NCI-H526 treated with DMSO at 0.1 percent for 48 hours (cell line): ENCODE data around the gene SLC38A7.
"Not testable (repeated sequence)": the region's sequence is repeated elsewhere in the genome, so short reads cannot be mapped to it uniquely, and the experiment has no call there.

Source experiments
- DNase-seq: peaks from one replicate; lab custom pipeline; 2025; lab: John Stamatoyannopoulos, UW

SLC38A7 gene

GRCh38 chr16:58678716-58679115 is 5.9 kb downstream of the SLC38A7 start:
- no peak for DNase-seq

DNA sequence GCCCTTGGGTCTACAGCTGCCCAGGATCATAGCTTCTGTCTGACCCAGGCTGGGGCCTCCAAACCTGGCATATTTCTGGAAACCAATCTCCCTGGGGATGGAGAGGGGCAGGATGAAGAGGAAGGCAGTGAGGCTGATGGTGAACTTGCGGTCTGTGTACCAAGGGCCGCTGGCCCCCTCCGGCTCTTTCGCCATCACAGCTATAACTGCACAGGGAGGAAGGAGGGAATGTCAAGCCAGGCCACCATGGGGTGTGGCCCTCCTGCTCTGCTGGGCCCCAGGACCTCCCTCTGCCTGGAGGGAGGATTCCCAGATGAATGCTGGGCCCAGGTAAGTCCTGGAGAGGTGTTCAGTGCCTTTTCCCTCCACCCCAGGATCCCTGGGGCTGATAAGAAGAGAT is 6.3 kb downstream of the SLC38A7 start:
- no peak for DNase-seq

GRCh38 chr16:58670946-58671583 is 13.5 kb downstream of the SLC38A7 start:
- no peak for DNase-seq

DNA sequence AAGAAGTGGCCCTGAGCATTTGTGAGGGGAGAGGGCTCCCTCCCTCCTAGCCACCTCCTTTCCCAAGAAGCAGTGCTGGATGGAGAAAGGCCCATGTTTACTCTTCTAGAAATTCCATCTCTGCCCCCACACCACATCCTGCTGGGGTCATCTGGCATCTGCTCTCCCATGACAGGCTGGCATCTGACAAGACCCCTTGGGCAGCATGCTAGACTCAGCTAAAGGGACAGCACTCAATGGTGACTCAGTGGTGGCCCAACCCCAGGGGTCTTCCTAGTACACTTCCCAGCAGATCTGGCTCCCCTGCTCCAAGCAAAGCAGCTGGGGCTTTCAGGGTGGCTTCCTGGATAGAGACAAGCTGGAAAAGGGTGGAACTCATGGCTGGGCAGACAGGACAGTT is 14.4 kb downstream of the SLC38A7 start:
- no peak for DNase-seq

DNA sequence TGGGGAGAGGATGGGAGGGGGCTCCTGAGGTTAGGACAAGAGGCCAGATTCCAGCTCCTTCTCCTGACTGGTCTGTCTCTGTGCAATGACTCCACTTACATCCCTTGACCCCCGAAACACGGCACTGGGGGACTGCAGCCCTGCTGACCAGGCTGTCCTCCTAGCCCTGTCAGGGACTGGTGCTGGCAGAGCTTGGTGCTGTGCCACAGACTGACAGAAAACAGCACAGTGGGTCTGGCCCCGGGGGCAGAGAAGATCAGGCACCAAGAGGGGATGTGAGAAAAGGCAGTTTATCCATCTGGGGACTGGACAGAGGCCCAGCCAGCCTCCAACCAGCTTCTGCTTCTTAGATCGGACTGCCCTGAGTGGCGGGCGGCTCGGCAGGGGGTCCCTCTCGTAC is 19.4 kb downstream of the SLC38A7 start:
- DNase-seq = no peak

DNA sequence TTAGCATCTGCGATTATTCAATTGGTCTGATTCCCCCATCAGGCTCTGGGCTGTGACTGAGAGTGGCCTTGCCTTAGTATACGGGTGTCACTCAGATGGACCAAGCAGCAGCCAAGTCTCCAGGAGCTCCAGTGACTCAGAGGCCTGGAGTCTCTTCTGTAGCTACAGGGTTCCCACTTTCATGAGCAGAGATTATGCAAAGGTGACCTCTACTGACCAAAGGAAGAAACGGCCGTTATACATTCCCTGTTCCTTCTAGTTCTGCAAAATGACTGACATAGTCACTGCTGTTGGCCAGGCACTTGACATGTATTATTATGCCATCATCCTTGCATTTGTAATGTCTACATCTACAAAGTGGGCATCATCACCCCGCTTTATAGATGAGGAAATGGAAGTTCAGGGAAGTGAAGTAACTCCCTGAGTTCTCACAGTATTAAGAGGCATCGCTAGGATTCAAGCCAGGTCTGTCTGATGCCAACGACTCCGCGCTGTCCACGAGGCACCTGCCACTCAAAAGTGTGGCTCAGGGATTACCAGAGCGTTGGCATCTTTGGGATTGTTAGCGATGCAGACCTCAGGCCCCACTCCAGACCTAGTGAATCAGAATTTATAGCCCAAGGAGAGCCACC is 23.3 kb downstream of the SLC38A7 start:
- peak; percentile 20 for DNase-seq

DNA sequence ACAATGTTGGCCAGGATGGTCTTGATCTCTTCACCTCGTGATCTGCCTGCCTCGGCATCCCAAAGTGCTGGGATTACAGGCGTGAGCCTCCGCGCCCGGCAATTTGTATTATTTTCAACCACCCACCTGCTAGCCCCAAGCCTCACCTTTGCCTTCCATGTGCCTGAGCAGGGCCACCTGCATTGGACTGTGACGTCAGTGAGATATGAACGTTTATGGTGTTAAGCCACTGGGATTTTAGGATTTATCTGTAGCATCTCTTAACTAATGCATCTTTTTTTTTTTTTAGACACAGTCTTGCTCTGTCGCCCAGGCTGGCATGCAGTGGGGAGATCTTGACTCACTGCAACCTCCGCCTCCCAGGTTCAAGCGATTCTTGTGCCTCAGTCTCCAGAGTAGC is 24.7 kb downstream of the SLC38A7 start:
- not testable (repeated sequence) for DNase-seq

DNA sequence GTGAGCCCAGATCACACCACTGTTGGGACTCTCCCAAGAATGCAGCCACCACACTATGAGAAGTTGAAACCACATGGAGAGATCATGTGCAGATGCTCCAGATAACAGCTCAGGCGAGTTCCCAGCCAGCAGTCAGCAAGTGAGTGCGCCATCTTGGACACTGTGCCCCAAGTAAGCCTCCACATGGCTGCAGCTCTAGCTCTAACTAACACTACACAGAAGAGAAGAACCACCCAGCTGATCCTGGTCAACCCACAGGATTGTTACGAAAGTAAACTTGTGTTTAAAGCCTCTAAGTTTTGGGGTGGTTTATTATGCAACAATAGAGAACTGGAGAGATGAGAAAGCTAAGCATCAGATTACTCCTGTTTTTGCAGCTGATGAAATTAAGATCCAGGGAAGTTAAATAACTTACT is 25.8 kb downstream of the SLC38A7 start:
- DNase-seq = no peak

DNA sequence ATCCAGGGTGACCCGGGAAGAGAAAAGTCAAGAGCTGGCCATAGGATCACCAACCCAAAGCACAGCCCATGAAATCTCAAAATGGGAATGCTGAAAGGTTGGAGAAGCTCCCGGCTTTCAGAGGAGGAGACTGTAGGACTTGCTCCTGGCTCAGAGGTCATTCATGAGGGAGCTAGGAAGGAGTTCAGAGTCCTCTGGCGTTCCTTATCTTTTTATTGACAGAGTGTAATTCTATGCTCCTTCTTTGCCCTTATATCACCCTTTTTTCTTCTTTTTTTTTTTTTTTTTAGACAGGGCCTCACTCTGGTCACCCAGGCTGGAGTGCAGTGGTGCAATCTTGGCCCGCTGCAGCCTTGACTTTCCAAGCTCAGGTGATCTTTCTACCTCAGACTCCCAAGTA is 27.7 kb downstream of the SLC38A7 start:
- DNase-seq = no peak

DNA sequence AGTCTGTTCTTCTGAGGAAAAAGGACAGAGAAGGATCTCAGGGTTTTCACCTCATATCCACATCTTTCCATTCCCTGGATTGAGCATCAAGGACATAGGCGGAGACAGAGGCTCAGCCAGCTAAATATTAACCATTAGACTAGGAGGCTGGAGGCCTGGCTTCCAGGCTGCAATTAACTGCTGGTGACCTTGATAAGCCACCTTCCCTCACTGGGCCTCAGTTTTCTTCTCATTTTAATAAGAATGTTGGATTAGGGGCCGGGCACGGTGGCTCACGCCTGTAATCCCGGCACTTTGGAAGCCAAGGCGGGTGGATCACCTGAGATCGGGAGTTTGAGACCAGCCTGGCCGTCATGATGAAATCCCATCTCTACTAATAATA is 29.4 kb downstream of the SLC38A7 start:
- no peak for DNase-seq

GRCh38 chr16:58654560-58655214 is 29.9 kb downstream of the SLC38A7 start:
- no peak for DNase-seq

GRCh38 chr16:58652741-58653140 is 31.8 kb downstream of the SLC38A7 start:
- DNase-seq = no peak

- DNase-seq = no peak
These were observed 32.6 kb downstream of the SLC38A7 start for GRCh38 chr16:58651965-58652348.

- DNase-seq = no peak
These were observed 34.9 kb downstream of the SLC38A7 start for GRCh38 chr16:58649707-58650106.

- DNase-seq = no peak
These were observed 37.5 kb downstream of the SLC38A7 start for GRCh38 chr16:58647107-58647506.

DNA sequence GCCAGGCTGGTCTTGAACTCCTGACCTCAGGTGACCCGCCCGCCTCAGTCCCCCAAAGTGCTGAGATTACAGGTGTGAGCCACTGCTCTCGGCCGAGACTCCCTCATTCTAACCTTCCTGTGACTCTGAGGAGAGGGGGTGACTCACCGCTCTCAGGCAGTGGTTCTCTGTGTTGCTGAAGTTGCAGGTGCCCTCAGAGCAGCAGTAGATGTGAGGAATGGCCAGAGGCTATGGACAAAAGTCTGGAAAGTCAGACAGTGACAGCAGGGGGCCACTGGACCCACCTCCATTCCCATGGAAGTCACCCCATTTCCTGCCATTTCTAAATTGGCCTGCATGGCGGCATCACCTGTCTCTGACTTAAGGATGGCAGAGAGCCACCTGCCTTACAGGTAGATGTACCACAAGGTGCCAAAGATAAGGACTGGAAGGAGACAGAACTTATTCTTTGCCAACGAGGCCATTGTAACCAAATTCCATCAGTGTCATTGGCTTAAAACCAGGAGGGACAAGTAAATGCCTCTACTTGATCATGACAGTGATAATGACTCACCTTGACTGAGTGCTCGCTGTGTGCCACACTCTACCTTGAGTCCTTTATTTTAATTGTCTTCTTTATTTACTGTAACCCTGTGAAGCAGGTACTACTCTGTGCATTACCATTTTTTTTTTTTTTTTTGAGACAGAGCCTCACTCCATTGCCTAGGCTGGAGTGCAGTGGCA is 39.6 kb downstream of the SLC38A7 start:
- DNase-seq = no peak

GRCh38 chr16:58644108-58644507 is 40.5 kb downstream of the SLC38A7 start:
- DNase-seq = no peak

GRCh38 chr16:58640949-58641348 is 43.6 kb downstream of the SLC38A7 start:
- DNase-seq = no peak

DNA sequence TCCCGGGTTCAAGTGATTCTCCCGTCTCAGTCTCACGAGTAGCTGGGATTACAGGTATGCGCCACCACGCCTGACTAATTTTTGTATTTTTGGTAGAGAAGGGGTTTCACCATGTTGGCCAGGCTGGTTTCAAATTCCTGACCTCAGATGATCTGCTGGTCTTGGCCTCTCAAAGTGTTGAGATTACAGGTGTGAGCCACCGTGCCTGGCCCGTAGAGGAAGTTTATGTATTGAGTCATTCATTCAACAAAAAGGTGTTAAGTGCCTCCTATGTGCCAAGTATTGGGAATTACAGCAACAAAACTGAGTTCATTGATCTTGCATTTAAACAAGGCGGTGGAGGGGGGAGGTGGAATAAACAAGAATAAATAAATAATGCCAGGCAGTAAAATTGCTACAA is 44.7 kb downstream of the SLC38A7 start:
- DNase-seq = no peak

DNA sequence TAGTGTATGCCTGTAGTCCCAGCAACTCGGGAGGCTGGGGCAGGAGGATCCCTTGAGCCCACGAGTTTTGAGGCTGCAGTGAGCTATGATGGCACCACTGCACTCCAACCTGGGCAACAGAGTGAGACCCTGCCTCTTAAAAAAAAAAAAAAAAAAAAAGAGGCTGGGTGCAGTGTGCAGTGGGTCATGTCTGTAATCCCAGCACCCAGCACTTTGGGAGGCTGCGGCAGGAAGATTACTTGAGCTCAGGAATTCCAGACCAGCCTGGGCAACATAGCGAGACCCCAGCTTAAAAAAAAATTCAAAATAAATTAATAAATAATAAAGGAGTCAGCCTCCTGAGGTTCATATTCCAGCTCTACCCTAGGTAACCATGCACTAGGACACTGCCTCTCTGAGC is 45.3 kb downstream of the SLC38A7 start:
- DNase-seq = no peak

GRCh38 chr16:58638148-58639036 is 46.2 kb downstream of the SLC38A7 start:
- no peak for DNase-seq

- not testable (repeated sequence) for DNase-seq
These were observed 47.5 kb downstream of the SLC38A7 start for GRCh38 chr16:58637021-58637420.
